Activated CD8-positive, alpha-beta memory T cell treated with anti-CD3 and anti-CD28 coated beads, Interleukin-2, amount 50 U/mL, for 1 hour (primary cell): Measurements from ENCODE around the gene NR3C2.
"Not testable (repeated sequence)": the region's sequence is repeated elsewhere in the genome, so short reads cannot be mapped to it uniquely, and the experiment has no call there.

Experiments
- DNase-seq: peaks from one replicate; pipeline ENCODE4 v3.0.0-alpha.2; 2020; ENCODE audit errors: extremely low read depth

Gene NR3C2

GRCh38 chr4:148369919-148370318 is 72.3 kb downstream of the NR3C2 start:
- DNase-seq = no peak

GRCh38 chr4:148367756-148368155 is 74.5 kb downstream of the NR3C2 start:
- no peak for DNase-seq

DNA sequence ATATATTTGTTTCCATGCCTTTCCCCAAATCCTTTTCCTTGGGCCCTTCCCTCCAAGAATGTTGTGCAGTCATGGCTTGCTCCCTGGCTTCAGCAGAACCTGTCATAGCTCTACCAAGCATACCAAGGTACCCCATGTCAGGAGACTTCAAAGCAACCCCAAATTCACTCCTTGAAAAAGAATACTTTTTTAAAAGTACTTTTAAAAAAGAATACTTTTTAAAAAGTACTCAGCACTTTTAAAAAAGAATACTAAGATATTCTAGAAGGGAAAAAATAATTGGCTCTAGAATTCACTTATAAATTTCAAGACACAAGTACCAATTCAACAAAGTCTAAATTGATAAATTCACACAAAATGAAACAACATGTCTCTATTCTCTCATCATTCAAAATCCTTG is 76.0 kb downstream of the NR3C2 start:
- no peak for DNase-seq

DNA sequence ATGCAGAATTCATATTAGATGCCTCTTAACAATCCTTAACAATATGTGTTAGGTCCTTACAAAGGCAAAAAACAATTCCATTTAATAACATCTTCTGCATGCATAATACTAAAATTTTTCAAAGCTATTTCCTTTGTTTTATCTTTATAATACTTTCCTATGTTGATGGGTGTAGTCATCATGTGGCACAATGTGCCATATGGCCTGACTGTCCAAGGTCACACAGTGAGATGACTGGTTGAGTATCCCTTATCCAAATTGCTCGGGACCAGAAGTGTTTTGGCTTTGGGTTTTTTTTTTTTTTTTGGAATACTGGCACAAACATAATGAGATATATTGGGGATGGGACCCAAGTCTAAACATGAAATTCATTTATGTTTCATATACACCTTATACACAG is 77.7 kb downstream of the NR3C2 start:
- DNase-seq = no peak

DNA sequence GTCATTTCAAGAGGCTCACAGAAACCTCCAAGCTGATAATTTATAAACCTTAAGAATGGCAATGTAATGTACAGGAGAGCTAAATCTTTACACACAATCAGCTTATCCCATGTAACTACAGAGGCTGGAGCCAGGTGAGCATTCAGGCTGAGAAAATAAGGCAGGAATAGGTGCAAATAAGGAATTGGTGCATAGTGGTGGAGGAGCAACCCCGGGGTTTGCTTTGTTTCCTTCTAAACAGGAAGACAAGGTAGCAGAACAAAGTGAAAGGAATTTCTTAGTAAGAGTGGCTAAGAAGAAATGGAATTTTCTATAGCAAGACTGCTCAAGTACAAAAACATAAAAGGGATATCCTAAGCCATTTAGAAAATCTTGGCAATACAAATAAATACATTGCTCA is 82.4 kb downstream of the NR3C2 start:
- no peak for DNase-seq

DNA sequence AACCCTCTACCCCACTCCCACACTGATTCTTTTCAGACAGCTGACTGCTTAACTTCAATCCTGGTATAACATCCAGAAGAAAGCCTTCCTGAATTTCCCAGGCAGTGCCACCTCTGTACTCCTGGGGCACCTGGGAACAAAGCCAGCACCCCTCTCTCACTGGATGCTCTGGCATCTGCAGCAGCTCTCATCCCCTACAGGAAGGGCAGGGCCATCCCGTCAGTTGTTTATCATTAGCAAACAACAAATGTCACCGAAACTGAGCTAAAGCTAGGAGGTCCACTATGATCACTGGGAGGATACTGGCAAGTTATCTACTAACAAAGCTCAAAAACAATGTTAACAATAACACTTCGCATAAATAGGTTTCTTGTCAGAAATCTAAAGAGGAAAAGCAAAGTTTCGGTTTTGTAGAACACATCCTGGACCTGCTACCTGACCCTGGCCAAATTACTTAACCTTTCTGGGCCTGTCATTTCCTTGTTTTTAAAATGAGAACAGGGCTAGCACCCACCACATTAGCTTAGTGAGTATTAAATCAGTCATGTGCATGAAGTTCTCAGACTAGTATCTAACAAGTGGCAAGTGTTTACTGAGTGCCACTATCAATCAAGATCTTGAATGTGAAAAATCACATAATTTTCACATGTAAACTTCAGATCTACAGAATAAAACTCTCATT is 86.6 kb downstream of the NR3C2 start:
- DNase-seq = no peak

GRCh38 chr4:148354186-148354585 is 88.0 kb downstream of the NR3C2 start:
- DNase-seq = no peak

DNA sequence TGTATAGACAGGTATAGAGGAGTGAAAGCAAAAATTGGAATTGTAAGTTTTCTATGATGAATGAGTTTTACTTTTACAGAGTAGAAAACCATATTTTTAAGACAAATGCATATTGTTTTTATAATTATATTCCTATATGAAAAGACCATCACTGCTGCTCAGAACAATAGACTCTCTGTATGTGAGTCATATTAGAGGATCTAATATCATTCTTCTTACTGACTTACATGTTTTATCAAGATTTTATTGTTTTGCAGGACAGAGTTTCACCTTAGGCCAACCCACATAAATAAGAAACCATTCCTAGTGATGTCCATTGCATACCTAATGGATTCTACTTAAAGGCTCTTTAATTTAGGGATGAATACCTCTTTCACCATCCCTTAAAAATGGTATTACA is 88.6 kb downstream of the NR3C2 start:
- DNase-seq = no peak

DNA sequence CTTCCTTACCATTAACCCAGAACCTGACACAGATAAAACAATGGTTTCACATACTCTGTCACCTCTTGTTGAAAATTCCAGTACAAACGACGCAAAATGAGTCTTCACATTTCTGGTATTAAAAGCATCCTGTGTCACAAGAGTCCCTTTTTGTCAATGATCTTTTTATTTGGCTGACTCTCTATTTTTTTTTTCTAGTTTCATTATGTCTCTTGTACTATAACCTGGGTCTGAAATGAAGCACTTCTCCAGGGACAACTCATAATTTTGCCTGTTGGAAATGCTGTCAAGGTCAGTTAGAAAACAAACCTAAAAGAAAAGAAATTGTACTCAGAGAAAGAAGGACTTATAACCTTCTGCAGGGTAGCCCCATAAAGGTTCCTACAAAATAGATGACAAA is 93.1 kb downstream of the NR3C2 start:
- no peak for DNase-seq

DNA sequence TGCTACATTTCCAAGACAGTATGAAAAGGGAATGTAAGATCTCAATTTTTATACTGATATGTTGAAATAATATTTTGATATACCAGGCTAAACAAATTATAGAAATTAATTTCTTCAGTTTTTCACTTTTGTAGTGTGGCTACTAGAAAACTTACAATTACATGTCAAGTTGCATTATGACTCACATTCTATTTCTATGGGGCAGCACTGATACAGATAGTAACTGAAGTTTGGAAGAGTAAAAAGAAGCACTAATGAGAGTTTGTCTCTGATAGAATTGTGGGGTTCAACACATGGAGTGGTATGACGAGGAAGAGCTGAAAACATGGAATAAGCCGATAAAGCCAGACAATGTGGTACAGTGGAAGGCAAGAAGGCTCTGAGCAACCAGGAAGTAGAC is 95.6 kb downstream of the NR3C2 start:
- no peak for DNase-seq

DNA sequence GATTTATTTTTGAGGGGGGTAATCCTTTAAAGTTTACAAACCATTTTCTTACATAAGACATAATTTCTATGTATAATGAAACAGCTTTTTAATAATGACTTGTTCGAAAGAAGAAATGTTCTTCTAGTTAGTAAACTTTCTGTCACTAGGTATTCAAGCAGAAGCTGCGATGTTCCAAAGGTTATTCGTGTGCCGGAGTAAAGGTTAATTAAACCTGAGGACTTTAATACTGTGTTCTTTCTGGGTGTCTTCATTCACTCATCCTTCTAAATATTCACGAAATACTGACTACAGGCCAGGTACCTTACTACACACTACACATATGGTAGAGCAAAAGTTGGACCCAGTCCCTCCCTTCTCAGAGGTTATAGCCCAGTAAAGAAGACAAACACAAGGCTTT is 96.7 kb downstream of the NR3C2 start:
- no peak for DNase-seq

- DNase-seq = no peak
These were observed 97.3 kb downstream of the NR3C2 start for GRCh38 chr4:148344941-148345340.

DNA sequence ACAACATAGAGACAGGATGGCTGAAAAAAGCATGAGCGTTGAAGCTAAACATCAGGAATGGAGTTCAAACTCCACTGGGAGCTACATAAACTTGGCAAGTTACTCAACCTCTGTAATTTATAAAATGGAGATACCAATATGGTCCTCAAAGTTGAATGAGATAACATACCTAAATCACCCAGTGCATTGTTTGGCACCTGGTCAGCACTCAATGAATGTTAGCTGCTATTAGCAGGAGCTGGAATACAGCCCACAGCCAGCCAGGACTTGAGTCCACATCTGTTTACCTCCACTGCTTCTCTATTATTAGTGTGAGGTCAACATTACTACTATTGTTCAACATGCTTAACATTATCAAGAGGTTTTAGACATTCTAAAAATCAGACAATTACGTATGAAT is 97.9 kb downstream of the NR3C2 start:
- DNase-seq = no peak

- DNase-seq = no peak
These were observed 100.0 kb downstream of the NR3C2 start for GRCh38 chr4:148341980-148342800.

DNA sequence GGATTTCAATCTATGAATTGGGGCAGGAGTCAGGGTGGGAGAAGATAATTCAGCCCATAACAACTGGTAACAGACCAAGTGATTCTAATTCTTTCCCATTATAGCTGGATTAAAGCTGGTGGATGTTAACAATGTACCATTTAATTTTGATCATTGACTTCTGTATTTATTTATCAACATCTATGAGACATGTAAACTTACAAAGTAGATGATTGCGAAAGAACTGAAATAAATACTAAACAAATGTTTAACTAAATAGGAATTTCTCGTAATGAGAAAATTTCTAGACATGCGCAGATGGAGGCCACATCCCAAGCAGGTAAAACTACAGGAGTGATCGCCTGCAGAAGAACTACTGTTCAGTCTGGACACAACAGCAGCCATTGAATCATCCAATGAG is 107.1 kb downstream of the NR3C2 start:
- DNase-seq = no peak

GRCh38 chr4:148333265-148333664 is 108.9 kb downstream of the NR3C2 start:
- DNase-seq = no peak

DNA sequence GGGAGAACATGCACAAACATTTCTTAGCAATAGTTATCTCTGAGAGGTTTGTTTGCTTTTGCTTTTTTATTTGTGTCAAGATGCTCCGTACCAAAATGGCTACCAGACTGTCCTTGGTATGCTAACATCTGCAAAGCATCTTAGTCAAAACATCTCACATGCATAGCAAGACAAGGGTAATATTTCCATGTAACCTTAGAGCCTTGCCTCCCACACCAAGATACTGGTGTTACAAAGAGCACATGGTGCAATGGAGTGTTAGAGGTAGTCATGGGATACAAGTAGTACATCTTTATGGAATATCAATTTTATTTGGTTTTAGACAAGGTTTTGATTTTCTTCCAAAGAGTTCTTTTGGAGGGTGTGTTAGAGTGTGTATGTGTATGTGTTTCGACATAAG is 109.7 kb downstream of the NR3C2 start:
- no peak for DNase-seq

DNA sequence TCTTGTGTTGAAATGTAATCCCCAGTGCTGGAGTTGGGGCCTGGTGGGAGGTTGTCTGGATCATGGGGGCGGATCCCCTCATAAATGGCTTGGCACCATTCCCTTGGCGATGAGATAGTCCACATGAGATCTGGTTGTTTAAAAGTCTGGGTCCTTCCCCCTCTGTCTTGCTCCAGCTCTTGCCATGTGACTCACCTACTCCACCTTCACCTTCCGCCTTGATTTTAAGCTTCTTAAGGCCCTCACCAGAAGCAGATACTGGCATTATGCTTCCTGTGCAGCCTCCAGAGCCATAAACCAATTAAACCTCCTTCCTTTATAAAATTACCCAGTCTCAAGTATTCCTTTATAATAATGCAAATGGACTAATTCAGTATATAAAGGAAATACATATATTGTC is 111.5 kb downstream of the NR3C2 start:
- DNase-seq = no peak

DNA sequence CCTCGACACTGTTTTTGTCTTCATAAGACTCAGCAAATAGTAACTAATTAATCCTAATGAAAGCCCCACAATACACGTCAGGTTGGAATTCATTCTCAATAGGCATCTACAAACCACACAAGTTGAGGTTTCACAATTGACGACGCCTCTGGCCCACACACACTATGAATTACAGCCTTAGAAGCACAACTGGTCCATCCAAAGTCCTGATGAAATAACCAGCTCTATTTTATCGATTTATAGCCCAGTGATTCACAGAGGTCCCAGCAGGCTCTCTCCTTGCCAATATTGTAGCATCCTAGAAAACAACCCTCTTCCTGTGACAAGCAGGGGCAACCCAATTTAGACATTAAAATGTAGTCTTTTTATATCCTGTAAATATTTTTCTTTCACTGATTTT is 112.1 kb downstream of the NR3C2 start:
- DNase-seq = no peak

DNA sequence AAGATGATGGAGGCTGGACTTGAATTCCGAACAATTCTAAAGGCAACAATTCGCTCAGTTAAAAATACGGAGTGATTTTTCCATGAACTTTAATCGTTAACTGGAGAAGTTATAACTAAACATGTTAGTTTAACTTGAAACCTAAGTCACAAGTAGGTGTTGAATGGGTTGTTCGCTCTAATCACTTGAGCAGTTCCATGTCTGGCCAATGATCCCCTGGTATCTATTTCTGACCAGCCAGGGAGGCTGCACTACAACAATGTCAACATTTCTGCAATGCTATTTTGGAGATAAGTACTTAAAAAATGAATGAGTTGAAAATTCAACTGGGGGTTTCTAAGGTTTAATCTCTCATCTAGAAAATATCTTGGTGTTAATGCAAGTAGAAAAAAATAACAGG is 112.5 kb downstream of the NR3C2 start:
- DNase-seq = no peak

- DNase-seq = no peak
These were observed 114.5 kb downstream of the NR3C2 start for GRCh38 chr4:148327683-148328082.

DNA sequence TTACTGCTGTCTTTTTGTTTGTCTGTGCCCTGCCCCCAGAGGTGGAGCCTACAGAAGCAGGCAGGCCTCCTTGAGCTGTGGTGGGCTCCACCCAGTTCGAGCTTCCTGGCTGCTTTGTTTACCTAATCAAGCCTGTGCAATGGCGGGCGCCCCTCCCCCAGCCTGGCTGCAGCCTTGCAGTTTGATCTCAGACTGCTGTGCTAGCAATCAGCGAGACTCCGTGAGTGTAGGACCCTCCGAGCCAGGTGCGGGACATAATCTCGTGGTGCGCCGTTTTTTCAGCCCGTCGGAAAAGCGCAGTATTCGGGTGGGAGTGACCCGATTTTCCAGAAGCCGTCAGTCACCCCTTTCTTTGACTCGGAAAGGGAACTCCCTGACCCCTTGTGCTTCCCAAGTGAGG is 118.9 kb downstream of the NR3C2 start:
- DNase-seq = not testable (repeated sequence)

- no peak for DNase-seq
These were observed 127.2 kb downstream of the NR3C2 start for GRCh38 chr4:148315049-148315448.
